Breast epithelium (tissue), 4 donors: ENCODE data around the gene CREB1. TPM values are rescaled to one million over a fixed set of nuclear protein-coding genes. Genes with fewer than 3 reads are reported as not detected.

Experiments
- DNase-seq, 2 donors: peaks; one replicate each; pipeline ENCODE4 v3.0.0-alpha.2; 2019; ENCODE audit warnings: low spot score in 2 of 2
- H3K27ac ChIP-seq, 2 donors: fragments of 200-600 bp; sonication (generic) in 1 of 2; one replicate each; pipeline ENCODE4 v1.5.1; 2016 to 2019; ENCODE audit warnings: mild to moderate bottlenecking in 1 of 2
- H3K27me3 ChIP-seq, 2 donors: fragments of 200-600 bp; sonication (generic) in 1 of 2; one replicate each; pipeline versions ENCODE4 v1.5.1 to v1.6.0; 2017 to 2019; ENCODE audit warnings: control low read depth in 1 of 2, mild to moderate bottlenecking in 1 of 2
- H3K36me3 ChIP-seq: fragments of 200-600 bp; one replicate; pipeline ENCODE4 v1.5.1; 2019
- H3K4me1 ChIP-seq, 2 donors: fragments of 200-600 bp; sonication (generic); one replicate each; pipeline ENCODE4 v1.5.1; 2016 to 2019; ENCODE audit warnings: control low read depth in 1 of 2
- H3K4me3 ChIP-seq, 3 donors: fragments of 200-600 bp; sonication (generic); 1 replicate in 2 of 3; 2 replicates in 1 of 3; pipeline ENCODE4 v1.5.1; 2016 to 2019; ENCODE audit warnings: mild to moderate bottlenecking in 3 of 3, moderate library complexity in 2 of 3
- H3K9me3 ChIP-seq, 2 donors: fragments of 200-600 bp; sonication (generic) in 1 of 2; one replicate each; pipeline ENCODE4 v1.5.1; 2016 to 2019; ENCODE audit warnings: control low read depth in 1 of 2
- POLR2A ChIP-seq: fragments of 450-650 bp; IDR thresholded peaks from one replicate; pipeline ENCODE4 v1.6.1; 2016; ENCODE audit warnings: antibody characterized with exemption, mild to moderate bottlenecking, moderate library complexity
- POLR2AphosphoS5 ChIP-seq, 3 donors: sonication (generic); formaldehyde crosslinking; IDR thresholded peaks; one replicate each; pipeline ENCODE4 v1.6.1; 2017; ENCODE audit warnings: antibody characterized with exemption in 3 of 3
- intact Hi-C: fragments of 100-400 bp; cut with DNase I; formaldehyde crosslinking; loops from one replicate; pipeline ENCODE4 v1.15.1; 2023; ENCODE audit warnings: low total_unique reads
- total RNA-seq, 3 donors: library from RNA; depleted of rRNA; stranded (reverse); fragments of >200 nt; gene quantifications; one replicate each; pipeline ENCODE4 v1.1.0, GENCODE V29; 2016
- TF ChIP-seq, protein P1 (sequence below), 3 donors: fragments of 450-650 bp; IDR thresholded peaks; one replicate each; pipeline ENCODE4 v1.5.1; 2016 to 2017; ENCODE audit warnings: antibody characterized with exemption in 3 of 3, mild to moderate bottlenecking in 3 of 3, moderate library complexity in 3 of 3

Gene CREB1
- total RNA-seq, 3 donors from 2014 or later = 45.6 to 81.5 (median 54.1) TPM

DNA sequence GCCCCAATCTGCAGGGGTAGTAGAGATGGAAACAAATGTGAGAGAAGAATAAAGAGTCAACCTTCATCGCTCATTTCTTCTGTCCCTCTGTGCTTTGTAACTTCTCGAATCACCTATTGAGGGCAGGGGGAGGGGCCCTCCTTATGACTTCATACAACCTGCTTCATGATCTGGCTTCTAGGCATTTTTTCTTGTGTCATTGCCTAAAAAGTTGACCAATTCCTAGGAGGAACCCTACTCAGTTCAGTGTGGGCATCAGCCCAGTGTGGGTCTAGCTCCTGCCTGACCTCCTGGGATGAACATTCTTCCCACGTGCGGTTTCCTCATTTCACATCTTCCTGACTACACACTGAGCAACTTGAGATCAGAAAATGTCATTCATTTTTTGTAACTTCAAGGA lies 46.3 kb upstream of the CREB1 start:
- TF ChIP-seq, protein P1, sequence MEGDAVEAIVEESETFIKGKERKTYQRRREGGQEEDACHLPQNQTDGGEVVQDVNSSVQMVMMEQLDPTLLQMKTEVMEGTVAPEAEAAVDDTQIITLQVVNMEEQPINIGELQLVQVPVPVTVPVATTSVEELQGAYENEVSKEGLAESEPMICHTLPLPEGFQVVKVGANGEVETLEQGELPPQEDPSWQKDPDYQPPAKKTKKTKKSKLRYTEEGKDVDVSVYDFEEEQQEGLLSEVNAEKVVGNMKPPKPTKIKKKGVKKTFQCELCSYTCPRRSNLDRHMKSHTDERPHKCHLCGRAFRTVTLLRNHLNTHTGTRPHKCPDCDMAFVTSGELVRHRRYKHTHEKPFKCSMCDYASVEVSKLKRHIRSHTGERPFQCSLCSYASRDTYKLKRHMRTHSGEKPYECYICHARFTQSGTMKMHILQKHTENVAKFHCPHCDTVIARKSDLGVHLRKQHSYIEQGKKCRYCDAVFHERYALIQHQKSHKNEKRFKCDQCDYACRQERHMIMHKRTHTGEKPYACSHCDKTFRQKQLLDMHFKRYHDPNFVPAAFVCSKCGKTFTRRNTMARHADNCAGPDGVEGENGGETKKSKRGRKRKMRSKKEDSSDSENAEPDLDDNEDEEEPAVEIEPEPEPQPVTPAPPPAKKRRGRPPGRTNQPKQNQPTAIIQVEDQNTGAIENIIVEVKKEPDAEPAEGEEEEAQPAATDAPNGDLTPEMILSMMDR (IDR thresholded peaks at IDR 0.05) = no peak
- TF ChIP-seq POLR2A = no peak
- no peak for TF ChIP-seq POLR2AphosphoS5 (IDR thresholded peaks at IDR 0.05)
- Histone ChIP-seq H3K36me3 (no peaks in the 10 kb centered on the region), H3K4me1 (no peaks in the 10 kb centered on the region), H3K4me3 (no peak overlapping the region), H3K9me3 (no peaks in the 10 kb centered on the region), H3K27ac (no peak overlapping the region), H3K27me3 (no peaks in the 10 kb centered on the region)
- intact Hi-C loops = loop anchor here (2.0 to 10.0 kb wide), 2 partner anchors 43 to 689 kb away; no protein-coding TSS in a partner anchor
- DNase-seq = no peak

DNA sequence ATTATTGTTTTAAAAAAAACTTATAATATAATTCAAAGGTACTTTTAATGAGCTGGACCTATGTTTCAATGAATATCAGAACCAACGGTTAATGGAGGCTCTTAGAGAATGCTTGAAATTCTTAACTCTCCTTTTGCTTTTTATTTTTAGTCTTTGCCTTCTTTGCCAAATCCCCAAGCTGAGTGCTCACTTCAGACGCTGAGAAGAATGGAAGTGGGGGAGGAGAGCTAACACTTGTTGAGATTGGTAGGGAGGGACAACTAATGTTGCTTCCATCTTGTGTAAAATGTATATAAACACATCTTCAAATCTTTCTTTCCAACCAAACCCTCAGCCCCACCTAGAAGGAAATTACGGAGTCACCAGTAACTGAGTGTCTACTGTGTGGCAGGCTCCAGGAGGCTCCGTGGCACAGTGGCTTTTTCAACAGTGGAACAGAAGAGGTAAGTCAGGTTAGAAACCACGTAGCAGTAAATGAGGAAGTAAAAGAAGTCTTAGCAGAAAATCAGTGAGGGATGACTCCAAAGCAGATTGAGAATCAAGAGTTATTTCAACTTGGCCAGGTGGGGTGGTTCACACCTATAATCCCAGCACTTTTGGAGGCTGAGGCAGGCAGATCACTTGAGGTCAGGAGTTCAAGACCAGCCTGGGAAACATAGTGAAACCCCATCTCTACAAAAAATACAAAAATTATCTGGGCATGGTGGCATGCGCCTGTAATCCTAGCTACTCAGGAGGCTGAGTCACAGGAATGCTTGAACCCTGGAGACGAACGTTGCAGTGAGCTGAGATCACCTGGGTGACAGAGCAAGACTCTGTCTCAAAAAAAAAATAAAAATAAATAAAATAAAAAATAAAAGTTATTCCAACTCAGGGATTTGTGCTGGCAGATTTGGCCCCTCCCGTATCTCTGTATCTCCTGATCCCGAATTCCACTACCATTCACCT lies 45.0 kb upstream of the CREB1 start:
- Histone ChIP-seq H3K9me3 (no peaks in the 10 kb centered on the region), H3K36me3 (no peaks in the 10 kb centered on the region), H3K4me1 (no peaks in the 10 kb centered on the region), H3K27me3 (no peaks in the 10 kb centered on the region), H3K27ac (no peak overlapping the region), H3K4me3 (no peak overlapping the region)
- TF ChIP-seq, protein P1 (IDR thresholded peaks at IDR 0.05) = no peak
- TF ChIP-seq POLR2AphosphoS5 (IDR thresholded peaks at IDR 0.05) (no peak), POLR2A (no peak)
- DNase-seq = no peak
- intact Hi-C loops = loop anchor here (10.0 kb wide), 1 partner anchor 690 kb away; no protein-coding TSS in a partner anchor

DNA sequence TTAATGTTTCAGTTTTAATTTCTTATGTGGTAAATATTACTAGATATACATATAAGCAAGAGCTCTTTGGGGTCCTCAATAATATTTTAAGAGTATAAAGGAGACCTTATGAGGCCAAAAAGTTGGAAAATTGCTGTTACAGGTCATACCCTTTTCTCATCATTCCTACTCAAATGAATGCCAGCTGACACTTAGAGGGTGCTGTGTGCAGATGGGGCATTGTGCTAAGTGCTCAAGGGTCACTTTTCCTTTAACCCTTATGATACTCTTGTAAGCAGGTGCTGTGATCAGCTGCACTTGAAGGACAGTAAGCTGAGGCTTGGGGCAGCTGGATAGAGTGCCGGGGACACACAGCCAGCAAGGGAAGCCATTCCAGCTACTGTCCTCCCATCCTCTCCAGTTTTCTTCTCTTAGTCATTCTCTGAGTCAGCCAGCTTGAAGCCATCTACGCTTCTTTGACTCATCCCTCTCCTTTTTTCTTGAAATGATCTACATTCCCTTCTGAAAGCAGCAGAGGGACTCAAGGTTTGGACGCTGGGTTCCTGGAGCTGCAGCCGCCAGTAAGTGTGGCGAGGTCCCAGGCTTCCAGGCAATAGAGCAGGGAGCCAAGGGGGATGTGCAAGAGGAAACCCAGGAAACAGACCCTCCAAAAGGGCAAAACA lies 42.0 kb upstream of the CREB1 start:
- intact Hi-C loops = loop anchor here (10.0 kb wide), 1 partner anchor 693 kb away; no protein-coding TSS in a partner anchor
- no peak overlapping the region for H3K4me3 ChIP-seq

DNA sequence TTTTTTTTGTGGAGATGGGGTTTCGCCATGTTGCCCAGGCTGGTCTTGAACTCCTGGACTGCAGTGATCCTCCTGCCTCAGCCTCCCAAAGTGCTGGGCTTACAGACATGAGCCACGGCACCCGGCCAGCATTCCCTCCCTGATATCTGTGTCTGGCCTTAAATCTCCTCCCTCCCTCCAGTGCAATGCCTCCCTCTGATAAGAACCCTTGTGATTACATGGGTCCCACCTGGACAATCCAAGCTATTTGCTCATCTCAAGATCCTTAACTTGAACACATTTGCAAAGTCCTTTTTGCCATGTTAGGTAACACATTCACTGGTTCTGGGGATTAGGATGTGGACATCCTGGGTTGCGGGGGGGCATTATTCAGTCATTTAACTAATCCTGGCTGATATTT lies 40.5 kb upstream of the CREB1 start:
- no peak for DNase-seq
- no peaks in the 10 kb centered on the region for H3K4me1 ChIP-seq
- no peaks in the 10 kb centered on the region for H3K36me3 ChIP-seq
- no peak for TF ChIP-seq POLR2AphosphoS5 (IDR thresholded peaks at IDR 0.05)
- TF ChIP-seq, protein P1 (IDR thresholded peaks at IDR 0.05) = no peak
- no peak for TF ChIP-seq POLR2A
- intact Hi-C loops = loop anchor here (10.0 kb wide), 1 partner anchor 694 kb away; no protein-coding TSS in a partner anchor
- no peak overlapping the region for H3K4me3 ChIP-seq
- no peaks in the 10 kb centered on the region for H3K27me3 ChIP-seq
- no peaks in the 10 kb centered on the region for H3K9me3 ChIP-seq
- no peak overlapping the region for H3K27ac ChIP-seq

More for the DNA sequence above, 42.0 kb upstream of the CREB1 start:
- H3K4me1 ChIP-seq = no peaks in the 10 kb centered on the region
- H3K27me3 ChIP-seq = no peaks in the 10 kb centered on the region
- DNase-seq = no peak
- no peak overlapping the region for H3K27ac ChIP-seq
- TF ChIP-seq POLR2AphosphoS5 (IDR thresholded peaks at IDR 0.05) (no peak), POLR2A (no peak)
- TF ChIP-seq, protein P1 (IDR thresholded peaks at IDR 0.05) = no peak
- no peaks in the 10 kb centered on the region for H3K36me3 ChIP-seq
- no peaks in the 10 kb centered on the region for H3K9me3 ChIP-seq
